T-helper 2 cell treated with Interferon-gamma antibody and Interleukin-4, amounts not matched to agents 5 μg/mL and 100 μg/mL, for 36 hours (primary cell): ENCODE measurements around the gene KLHL11.
A peak's percentile ranks its signal among the peaks of the same experiment; 100 is the strongest.

Experiments
- DNase-seq: peaks from one replicate; pipeline ENCODE4 v3.0.0; 2021; ENCODE audit warnings: low spot score
- H3K27ac Mint-ChIP-seq: one replicate; pipeline ENCODE4 v1.8.0; 2021; ENCODE audit warnings: mild to moderate bottlenecking, mixed read lengths
- H3K27me3 Mint-ChIP-seq: one replicate; pipeline ENCODE4 v1.8.0; 2021; ENCODE audit warnings: low read depth, mixed read lengths
- H3K36me3 Mint-ChIP-seq: one replicate; pipeline ENCODE4 v1.8.0; 2021; ENCODE audit warnings: low read depth, mixed read lengths
- H3K4me1 Mint-ChIP-seq: one replicate; pipeline ENCODE4 v1.8.0; 2021; ENCODE audit warnings: low read depth, mixed read lengths
- H3K4me3 Mint-ChIP-seq: one replicate; pipeline ENCODE4 v1.8.0; 2022; ENCODE audit warnings: mild to moderate bottlenecking, moderate library complexity, mixed read lengths
- H3K9me3 Mint-ChIP-seq: one replicate; pipeline ENCODE4 v1.8.0; 2021; ENCODE audit warnings: mixed read lengths

Gene KLHL11

GRCh38 chr17:41816637-41817320 is 48.4 kb downstream of the KLHL11 start:
- peaks cover 7% of the 10 kb centered on the region for H3K4me1 Mint-ChIP-seq
- H3K27me3 Mint-ChIP-seq, result peaks cover 11% of the 10 kb centered on the region
- no peaks in the 10 kb centered on the region for H3K9me3 Mint-ChIP-seq
- no peaks in the 10 kb centered on the region for H3K36me3 Mint-ChIP-seq
- no peak overlapping the region for H3K4me3 Mint-ChIP-seq
- no peak for DNase-seq
- no peak overlapping the region for H3K27ac Mint-ChIP-seq

- Mint-ChIP-seq H3K36me3 (no peaks in the 10 kb centered on the region), H3K27ac (no peak overlapping the region), H3K4me3 (no peak overlapping the region), H3K9me3 (no peaks in the 10 kb centered on the region), H3K4me1 (peaks cover 15% of the 10 kb centered on the region), H3K27me3 (peaks cover 14% of the 10 kb centered on the region)
- no peak for DNase-seq
These were observed 51.0 kb downstream of the KLHL11 start for GRCh38 chr17:41814195-41814594.

GRCh38 chr17:41813699-41814124 is 51.5 kb downstream of the KLHL11 start:
- peaks cover 14% of the 10 kb centered on the region for H3K27me3 Mint-ChIP-seq
- H3K27ac Mint-ChIP-seq, result no peak overlapping the region
- DNase-seq, result no peak
- peak overlapping the region; percentile 59 for H3K4me3 Mint-ChIP-seq
- H3K4me1 Mint-ChIP-seq, result peaks cover 15% of the 10 kb centered on the region
- no peaks in the 10 kb centered on the region for H3K36me3 Mint-ChIP-seq
- H3K9me3 Mint-ChIP-seq, result no peaks in the 10 kb centered on the region

- no peak for DNase-seq
- peak overlapping the region; percentile 59 for H3K4me3 Mint-ChIP-seq
- H3K36me3 Mint-ChIP-seq, result no peaks in the 10 kb centered on the region
- no peak overlapping the region for H3K27ac Mint-ChIP-seq
- H3K4me1 Mint-ChIP-seq, result peaks cover 15% of the 10 kb centered on the region
- H3K27me3 Mint-ChIP-seq, result peaks cover 14% of the 10 kb centered on the region
- no peaks in the 10 kb centered on the region for H3K9me3 Mint-ChIP-seq
These were observed 52.0 kb downstream of the KLHL11 start for GRCh38 chr17:41813152-41813680.

GRCh38 chr17:41812381-41813151 is 52.7 kb downstream of the KLHL11 start, which contains the start of gene FKBP10:
FKBP10 (plus strand) TSS chr17:41813004; CDS start chr17:41813035, 31 bp downstream.
- peak within 1 kb of the TSS; percentile 93 for H3K4me3 Mint-ChIP-seq
- H3K36me3 Mint-ChIP-seq, result no peaks in the 10 kb centered on the region
- peaks cover 15% of the 10 kb centered on the region for H3K4me1 Mint-ChIP-seq
- peak within 1 kb of the TSS; percentile 72 for H3K27ac Mint-ChIP-seq
- no peaks in the 10 kb centered on the region for H3K9me3 Mint-ChIP-seq
- H3K27me3 Mint-ChIP-seq, result peaks cover 14% of the 10 kb centered on the region
- peak; percentile 14 for DNase-seq

GRCh38 chr17:41811549-41812380 is 53.5 kb downstream of the KLHL11 start, which contains the start of gene P3H4:
P3H4 (minus strand) TSS chr17:41811949; CDS start chr17:41811915, 34 bp downstream.
- Mint-ChIP-seq H3K27ac (peak within 1 kb of the TSS; percentile 72), H3K27me3 (peaks cover 14% of the 10 kb centered on the region), H3K36me3 (no peaks in the 10 kb centered on the region), H3K4me3 (peak within 1 kb of the TSS; percentile 93), H3K9me3 (no peaks in the 10 kb centered on the region), H3K4me1 (peaks cover 15% of the 10 kb centered on the region)
- peak; percentile 78 for DNase-seq

- H3K4me3 Mint-ChIP-seq, result peak overlapping the region; percentile 71
- no peak for DNase-seq
- H3K27ac Mint-ChIP-seq, result no peak overlapping the region
- peaks cover 15% of the 10 kb centered on the region for H3K4me1 Mint-ChIP-seq
- peaks cover 14% of the 10 kb centered on the region for H3K27me3 Mint-ChIP-seq
- no peaks in the 10 kb centered on the region for H3K9me3 Mint-ChIP-seq
- no peaks in the 10 kb centered on the region for H3K36me3 Mint-ChIP-seq
These were observed 54.3 kb downstream of the KLHL11 start for GRCh38 chr17:41810659-41811548.

GRCh38 chr17:41806685-41807445 is 58.4 kb downstream of the KLHL11 start:
- H3K36me3 Mint-ChIP-seq, result no peaks in the 10 kb centered on the region
- DNase-seq, result no peak
- no peak overlapping the region for H3K27ac Mint-ChIP-seq
- no peak overlapping the region for H3K4me3 Mint-ChIP-seq
- no peaks in the 10 kb centered on the region for H3K9me3 Mint-ChIP-seq
- peaks cover 3% of the 10 kb centered on the region for H3K27me3 Mint-ChIP-seq
- peaks cover 8% of the 10 kb centered on the region for H3K4me1 Mint-ChIP-seq
